Stimulated activated CD8-positive, alpha-beta memory T cell treated with anti-CD3 and anti-CD28 coated beads, Interleukin-15, amount 100 ng/mL, for 4 hours (primary cell): ENCODE measurements around the gene UVSSA.

ENCODE experiments used
- DNase-seq, 2 donors: peaks; one replicate each; pipeline ENCODE4 v3.0.0-alpha.2; 2020; ENCODE audit warnings: low read depth in 2 of 2

The UVSSA gene

DNA sequence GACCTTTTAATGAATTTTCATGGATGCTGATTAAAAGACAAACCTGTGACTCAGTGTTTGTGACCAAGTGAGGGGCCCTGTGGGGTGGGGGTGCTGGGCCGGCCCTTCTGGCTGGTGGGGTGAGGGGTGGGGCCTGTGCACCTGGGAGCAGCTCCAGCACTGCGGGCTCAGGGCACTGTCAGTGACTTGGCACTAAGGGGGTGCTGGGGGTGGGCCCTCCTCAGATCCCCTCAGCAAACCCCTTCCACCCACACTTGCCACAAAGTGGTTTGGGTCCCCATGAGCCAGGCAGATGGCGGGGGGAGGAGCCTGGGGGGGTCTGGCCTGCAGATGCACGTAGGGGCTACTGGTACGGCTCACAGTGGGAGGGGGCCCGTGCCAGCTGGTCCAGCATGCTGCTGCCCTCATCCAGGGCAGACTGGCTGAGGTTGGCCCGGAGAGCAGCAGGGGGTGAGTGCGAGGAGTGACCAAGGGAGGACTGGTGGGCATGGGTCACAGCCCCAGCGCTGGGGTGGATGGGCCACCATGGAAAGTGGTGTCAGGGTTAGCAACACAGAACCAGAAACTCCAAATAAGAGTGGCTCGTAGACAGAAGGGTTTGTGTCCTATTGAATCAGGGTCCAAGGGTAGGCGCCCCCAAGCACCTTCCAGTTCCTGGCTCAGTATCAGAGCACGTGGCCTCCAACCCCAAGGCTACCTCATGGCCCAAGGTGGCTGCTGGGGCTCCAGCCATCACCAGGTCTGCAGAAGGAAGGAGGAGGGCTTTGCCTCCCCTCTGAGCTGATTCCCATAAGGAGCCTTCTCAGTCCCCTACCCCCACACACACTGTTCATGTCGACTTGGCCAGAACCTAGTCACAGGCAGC, 49.2 kb downstream of the UVSSA start:
- DNase-seq = no peak

DNA sequence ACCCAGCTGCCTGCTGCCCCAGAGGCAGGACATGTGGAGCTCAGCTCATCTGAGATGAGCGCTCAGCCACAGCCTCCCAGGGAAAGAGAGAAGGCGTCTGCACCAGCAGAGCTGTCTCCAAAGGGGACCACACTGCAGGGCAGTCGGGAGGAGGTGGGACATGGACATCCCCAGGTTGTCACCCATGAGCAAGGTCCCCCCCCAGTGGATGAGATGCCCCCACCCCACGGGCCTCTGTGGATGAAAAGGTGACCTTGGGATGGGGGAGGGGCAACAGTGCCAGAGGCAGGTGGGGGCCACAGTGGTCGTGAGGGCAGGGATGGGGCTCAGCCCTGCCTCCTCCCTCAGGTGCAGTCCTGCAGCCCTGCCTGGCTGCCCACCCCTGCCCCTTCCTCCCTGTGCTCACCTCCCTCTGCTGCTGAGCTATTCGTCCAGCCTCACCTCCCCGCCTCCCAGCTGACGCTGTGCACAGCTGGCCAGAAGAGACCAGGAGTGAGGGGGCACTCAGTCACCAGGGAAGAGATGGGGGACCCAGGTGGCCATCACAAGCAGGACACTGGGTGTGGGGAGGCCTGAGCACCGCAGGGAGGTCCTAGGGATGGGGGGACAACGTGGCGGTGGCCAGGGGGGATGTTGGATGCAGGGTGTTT, 49.9 kb downstream of the UVSSA start:
- DNase-seq = no peak

DNA sequence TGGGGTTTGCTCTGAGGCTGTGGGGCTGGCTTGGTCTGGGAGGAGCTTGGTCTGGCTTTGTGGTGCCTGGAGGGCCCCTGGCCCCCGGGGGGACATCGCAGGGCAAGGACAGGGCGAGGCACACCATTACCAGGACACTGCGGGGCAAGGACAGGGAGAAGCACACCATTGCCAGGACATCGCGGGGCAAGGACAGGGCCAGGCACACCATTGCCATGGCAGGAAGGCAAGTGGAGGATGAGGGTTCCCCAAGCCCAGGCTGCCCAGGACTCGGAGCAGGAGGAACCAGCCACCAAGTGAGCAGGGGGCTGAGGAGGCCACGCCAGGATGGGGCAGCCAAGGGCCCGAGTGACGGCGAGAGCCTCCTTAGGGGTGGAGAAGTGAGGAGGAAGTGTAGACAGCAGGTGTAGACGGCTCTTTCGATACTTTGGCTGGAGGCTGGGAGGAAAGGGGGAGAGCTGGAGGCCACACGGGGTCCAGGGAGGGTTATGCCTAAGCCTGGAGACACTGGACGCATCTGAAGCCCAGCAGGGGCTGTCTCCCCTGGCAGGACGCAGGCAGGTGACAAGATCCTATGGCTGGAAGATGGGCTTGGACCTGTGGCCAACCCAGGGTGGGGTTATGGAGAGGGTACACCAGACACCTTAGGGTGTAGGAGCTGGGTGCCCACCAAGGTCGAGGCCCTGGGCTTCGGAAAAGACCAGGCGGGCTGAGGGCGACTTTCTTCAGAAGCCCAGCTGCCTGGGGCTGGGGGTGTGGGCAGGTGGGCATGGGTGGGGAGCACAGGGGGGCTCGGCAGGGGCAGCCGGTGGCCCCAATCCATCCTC, 51.9 kb downstream of the UVSSA start:
- no peak for DNase-seq

DNA sequence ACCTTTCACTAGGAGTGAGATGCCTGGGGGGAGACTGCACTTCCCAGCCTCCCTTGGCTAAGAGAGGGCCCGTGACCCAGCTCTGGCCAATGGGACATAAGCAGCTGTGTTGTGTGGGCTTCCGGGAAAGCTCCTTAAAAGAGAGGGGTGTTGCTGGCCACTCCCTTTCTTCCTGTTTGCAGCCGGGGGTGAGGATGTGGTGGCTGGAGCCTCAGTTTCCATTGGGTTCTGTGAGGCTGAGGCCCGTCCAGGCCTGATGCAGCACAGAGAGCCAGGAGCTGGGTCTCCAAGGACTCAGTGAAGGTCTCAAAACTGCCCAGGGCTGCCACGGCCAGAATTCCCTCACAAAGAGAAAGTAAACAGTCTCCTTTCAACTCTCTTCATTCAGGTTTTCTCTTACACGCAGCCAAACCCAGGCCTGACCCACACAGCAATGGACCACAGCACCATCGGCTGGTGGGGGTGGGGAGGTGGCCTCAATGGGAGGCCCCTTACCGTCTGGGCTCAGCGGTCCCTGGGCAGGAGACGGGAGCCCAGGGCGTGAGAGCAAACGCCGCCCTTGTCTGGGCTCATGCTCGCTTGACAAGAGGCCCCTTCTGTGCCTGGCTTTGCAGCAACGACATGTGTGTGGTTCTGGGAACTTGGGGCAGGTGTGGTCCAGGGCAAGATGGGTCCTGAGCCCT, 52.6 kb downstream of the UVSSA start:
- no peak for DNase-seq

DNA sequence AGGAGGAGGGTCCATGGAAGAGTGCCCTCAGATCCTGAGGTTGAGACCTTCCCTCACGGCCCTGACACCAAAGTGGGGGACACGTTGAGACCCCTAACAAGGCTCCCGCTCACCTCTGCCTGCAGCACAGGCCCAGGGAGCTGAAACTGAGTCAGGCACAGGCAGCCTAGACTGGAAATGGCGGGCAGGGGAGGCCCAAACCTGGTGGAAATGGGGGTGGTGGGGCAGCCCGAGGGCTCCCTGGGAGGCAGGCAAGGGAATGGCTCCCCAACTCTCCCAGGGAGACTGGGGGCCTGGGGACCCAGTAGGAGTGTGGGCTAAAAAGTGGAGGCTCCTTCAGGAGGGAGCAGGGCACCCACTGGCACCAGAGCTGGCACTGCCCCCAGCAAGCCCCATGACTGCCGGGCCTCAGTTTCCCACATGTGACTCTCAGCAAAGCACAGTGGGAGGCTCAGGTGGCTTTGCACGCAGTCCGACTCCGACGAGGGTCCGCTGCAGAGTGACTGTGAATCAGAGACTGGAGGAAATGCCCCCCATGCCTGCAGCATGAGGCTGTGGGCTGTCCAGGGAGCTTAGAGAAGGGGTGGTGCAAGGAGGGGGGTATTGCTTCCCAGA, 53.3 kb downstream of the UVSSA start:
- DNase-seq = no peak

DNA sequence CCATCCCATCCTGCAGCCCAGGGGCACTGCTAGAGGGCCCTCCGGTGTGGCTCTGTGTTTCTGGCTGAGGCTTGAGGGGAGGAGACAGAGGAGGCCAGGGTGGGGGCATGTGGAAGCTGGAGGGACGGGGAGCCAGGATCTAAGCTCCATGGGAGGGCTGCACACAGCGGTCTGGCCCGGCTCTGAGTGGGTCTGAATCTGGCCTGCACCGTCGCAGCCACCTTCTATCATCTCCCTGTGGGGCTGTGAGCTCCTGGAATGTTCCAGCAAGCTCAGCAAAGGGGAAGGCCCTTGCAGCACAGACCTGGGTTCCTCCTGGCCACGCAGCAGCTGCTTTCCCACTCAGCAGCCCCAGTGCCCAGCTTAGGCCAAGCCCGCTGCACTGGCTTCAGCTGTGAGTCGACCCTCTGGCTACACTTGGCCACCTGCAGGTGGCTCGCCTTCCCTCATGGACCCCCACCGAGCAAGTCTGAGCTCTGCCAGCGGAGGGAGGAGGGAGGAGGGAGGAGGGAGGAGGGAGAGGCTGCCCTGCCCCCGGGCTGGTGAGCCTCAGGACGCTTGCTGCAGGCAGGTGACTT, 53.9 kb downstream of the UVSSA start:
- no peak for DNase-seq

DNA sequence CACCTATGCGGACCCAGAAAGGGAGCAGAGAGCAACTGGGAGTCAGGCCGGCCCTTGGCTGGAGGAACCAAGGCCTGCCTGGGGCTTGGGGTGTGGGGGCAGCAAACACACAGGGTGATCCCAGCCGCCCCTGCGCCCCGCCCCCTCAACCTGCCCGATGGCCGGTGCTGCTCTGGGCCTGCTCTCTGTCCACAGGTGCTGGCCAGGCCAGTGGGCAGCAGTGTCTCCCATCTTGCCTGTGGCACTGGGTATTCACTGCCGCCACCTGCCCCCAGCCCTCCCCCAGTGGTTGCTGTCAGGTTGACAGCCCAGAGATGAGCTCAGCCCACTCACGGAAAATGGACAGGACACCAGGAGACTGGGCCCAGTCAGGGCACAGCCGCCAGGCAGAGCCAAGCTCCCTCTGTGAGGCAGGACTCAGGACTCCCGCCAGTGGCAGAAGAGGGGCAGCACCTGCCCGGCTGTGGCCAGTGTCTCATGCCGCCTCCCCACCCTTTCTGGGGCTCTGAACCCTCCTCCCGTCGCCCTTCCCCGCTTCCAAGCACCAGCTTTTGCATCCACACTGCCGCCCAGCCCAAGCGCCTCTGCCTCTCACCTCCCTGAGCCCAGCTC, 54.5 kb downstream of the UVSSA start:
- DNase-seq = no peak

DNA sequence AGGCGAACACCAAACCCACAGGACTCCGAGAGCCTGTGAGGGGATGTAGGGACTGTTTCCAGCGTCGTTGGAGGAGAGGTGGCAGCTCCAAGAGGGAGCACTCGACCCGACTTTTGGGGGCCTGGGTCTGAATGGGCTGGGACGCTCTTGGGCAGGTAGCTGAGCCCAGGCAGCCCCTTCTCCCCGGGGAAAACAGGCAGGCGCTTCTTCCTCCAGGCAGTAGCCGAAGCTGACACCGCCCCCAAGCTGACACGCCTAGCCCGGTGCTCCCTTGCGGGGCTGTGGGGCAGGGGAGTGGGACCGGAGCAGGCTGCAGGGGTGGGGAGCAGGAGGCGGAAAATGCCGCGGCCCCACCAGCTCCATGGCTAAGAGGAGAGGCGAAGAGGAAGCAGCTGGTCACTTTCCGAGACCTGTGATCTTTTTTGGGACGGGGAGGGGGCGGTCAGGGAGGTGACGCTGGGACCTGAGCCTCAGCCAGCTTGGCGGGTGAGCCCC, 55.1 kb downstream of the UVSSA start:
- no peak for DNase-seq

DNA sequence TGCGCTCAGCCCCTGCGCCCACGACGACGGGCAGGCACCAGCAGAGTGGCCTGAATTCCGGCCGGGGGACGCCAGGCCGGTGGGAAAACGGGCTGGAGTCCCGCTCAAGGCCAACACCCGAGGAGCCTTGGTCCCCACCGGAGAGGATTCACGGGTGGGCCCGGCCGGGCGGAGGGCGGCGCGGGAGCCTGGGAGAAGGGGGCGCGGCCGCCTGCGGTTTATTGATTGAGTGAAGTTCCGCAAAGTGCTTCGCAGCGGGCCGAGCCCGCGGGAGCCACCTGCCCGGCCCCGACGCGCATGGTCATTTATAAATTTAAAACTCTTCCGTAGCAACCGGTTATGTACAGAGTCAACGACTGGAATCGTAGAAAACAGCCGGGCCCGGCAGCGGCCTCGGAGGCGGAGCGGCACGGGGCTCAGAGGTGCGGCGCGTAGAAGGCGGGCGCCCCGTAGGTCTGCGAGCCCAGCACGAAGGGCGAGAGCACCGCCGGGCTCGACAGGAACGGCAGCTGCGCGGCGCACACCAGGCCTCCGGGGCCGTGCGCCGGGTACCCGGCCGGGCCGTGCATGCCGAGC, 55.6 kb downstream of the UVSSA start:
- DNase-seq = no peak

DNA sequence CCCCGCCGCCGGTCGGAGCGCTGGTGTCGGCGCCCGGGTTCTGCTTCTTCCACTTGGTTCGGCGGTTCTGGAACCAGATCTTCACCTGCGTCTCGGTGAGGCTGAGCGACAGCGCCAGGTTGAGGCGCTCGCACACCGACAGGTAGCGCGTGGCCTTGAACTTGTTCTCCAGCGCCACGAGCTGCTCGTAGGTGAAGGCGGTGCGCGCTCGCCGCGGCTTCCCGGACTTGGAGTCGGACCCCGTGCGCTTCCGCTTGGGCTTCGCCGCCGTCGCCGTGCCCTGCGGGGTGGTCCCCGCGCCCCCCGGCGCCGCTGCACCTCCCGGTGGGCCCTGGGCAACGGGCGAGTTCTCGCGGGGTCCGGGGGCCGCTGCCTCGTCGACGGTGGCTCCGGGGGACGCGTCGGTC, 56.2 kb downstream of the UVSSA start:
- DNase-seq = no peak

DNA sequence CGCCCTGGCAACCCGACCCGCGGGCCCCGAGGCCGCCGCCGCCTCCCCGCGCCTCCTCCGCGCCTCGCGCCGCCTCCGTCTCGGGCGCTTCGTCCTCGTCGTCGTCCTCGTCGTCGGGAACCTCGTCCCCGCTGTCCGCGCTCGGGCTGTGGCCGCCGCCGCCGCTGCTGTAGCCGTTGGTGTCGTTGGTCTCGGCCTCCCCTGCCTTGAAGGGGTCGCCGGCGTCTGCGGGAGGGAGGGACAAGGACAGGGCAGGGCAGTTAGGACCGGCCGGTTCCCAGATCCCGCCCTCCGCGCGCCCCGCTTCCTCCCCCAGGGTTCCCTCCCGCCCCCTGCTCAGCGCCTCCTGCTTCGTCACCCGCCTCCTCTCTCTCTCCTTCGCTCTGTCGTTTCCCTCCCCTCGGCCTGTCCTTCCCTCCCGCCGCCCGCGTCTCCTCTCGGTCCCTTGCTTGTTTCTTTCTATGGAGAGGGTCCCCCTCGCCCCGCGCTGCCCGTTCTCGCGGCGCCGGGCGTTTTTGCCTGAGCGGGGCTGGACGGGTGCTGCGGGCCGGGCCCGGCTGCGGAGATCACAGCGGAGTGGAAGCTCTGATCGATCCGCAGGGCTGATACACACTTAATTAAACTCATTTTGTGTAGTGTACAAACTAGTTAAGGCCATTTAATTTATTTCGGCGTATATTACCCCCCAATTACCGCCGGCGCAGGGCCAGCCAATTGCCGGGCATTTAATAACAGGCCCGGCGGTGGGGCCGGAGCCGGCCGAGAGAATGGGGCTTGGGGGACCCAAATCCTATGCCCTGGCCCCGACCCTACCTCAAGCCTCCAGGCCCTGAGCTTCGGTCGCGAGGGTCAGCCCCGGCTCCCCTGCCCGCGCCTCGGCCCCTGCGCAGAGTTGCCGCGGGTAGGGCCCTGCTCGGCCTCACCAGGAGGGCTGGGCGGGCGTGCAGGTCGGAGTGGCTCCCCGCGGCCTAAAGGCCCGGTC, 56.9 kb downstream of the UVSSA start:
- no peak for DNase-seq

DNA sequence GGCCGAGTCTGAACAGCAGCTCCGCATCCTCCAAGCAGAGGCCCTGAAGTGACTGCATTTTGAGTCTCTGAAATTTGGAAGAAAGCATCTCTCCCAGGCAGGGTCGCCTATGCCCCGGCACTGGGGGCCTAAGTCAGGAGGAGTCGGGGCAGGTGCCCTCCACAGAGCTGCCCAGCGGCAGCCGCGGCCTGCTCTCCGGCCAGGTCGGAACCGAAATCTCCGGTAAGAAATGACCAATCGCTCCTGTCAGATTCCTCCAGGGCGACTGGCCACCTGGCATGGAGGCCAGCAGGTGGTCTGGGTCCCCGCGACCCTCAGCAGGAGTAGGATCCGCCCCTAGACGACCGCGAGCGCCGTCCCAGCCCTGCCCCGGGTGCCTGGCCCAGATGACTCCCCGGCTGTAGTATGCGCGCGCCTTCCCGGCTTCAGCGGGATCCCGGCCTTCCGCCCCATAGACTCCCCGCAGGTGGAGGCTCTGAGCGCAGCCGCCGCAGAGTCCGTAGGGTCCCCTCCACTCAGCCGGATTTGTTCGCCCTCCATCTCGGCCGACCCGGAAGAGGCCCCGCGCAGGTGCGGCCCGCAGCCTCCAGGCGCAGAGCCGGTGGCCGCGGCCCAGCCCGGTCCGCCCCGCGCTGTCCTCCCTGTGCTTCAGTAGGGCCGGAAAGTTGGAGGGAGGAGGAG, 57.7 kb downstream of the UVSSA start:
- DNase-seq = no peak

DNA sequence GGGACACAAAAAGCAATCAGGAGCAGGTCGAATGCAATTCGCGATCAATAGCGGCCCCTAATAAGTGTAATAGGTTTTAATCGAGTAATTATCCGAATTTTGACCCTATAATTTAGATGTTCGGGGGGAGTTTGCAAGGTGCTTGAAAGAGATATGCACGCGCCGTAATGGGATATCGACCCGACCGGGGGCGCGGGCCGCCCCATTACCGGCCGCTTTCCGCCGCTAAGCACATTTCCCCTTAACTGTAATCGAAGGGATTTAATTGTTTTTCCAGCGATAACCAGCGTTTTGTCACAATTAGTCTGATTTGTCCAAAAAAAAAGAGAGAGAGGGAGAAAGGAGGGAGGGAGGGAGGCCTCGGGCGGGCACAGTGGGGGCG, 58.2 kb downstream of the UVSSA start:
- no peak for DNase-seq

DNA sequence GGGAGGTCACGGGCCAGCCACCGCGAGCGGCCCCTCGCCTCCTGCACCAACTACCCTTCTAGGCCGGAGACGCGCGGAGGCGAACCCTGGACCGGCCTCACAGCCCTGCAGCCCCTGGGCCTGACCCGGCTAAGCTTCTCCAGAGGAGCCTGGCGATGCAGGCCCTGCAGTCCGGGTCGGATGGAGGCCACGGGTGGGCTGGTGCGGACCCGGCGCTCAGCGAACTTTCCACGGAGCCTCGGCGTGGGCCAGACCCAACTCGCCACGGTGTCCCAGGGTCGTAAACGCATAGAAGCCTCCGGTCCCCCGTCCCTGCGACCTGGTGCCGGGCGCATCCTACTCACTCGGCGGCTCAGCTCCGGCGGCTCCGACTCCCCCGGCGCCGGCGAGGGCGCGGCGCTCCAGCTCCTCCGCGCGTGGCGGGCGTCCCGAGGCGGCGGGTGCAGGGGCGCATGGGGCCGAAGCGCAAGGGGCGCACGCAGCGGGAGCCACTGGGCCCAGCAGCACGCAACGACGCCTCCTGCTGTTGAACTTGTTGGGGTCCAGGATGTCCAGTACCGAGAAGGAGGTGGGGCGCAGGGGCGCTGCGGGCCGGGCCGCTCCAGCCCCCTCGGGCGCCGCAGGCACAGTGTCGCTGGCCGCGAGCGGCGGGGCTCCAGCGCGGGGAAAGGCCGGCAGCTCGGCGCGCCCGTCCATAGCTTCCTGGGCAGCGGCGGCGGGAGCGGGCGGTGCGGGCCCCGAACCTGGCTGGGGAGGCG, 58.8 kb downstream of the UVSSA start:
- no peak for DNase-seq

DNA sequence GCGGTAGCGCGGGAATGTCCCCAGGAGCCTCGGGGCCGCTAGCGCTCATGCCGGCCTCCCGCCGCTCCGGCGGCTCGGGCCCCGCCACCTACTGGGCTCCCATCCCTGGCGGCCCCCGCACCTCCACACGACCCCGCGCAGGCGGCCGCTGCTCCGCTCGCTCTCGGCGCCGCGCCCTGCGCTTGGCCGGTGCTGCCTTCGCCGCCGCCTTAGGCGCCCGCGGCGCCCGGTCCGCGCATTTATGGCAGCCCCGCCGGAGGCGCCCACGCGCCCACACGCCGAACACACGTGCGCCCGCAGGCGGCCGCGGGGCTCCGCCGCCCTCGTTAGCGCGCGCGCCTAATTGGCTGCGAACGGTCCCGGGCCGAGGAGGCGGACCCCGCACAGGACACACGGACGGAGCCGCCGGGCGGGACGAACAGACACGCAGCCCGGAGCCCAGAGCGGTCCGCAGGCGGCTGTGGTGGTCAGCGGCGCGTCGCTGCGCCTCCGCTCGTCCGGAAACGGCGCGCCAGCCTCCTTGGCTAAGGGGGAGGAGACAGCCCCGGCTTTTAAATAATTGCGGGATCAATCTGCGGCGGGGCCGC, 59.5 kb downstream of the UVSSA start, which contains the start of gene NKX1-1:
Gene NKX1-1 (minus strand): TSS at position 49 of the 587 bp plus-strand sequence. CDS start 0 bp downstream, at position 49.
- no peak for DNase-seq

DNA sequence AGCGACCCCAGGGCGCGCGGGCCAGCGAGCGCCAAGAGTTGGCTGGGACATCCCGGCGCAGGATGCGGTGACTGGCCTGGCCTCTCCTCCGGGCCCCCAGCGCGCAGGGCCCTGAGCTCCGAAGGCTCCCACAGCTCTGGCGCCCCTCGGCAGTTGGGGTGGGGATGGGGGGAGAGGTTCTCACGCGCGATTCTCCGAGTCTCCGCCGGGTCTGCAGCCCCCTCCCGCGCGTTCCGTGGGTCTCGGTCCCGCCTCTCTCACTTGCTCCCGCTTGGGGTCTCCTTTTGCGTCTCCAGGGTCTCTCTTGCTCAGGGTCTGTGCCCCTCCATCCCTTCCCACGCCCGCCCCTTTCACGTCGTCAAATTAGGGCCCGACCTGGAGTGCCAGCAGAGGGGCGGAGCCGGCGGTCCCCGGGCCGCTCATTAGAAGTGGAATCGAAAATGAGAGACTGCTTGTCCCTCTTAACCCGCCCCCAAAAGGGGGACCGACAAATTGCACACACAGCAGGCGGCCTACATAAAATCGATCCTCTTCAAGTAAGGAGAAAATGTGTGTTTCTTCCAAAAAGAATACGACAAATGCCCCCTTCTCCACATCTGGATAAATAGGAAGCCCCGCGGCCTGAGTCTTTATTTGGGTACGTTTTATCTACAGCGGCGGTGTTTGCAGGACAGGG, 60.1 kb downstream of the UVSSA start:
- no peak for DNase-seq
